ENCODE data around the gene TUBA4B. TPM values are rescaled to one million over a fixed set of nuclear protein-coding genes. Genes with fewer than 3 reads are reported as not detected.

Gene TUBA4B
- total and polyA plus RNA-seq, 5 donors from 2014 or later, result not detected

Other genes starting within 250 kb of the TUBA4B start
- not detected for gene CFAP65, start 211.7 kb upstream of the TUBA4B start, total RNA-seq
- not detected for gene CFAP65, start 211.7 kb upstream of the TUBA4B start, polyA plus RNA-seq
- not detected for gene IHH, start 192.3 kb upstream of the TUBA4B start, total RNA-seq
- not detected for gene IHH, start 192.3 kb upstream of the TUBA4B start, polyA plus RNA-seq
- gene NHEJ1, start 92.4 kb upstream of the TUBA4B start, total RNA-seq, result 12.9 TPM
- 10 to 100 TPM; 24.6 to 29.1 (median 26.8) TPM for gene NHEJ1, start 92.4 kb upstream of the TUBA4B start, polyA plus RNA-seq
- 1.3 TPM for gene SLC23A3, start 83.2 kb upstream of the TUBA4B start, total RNA-seq
- gene SLC23A3, start 83.2 kb upstream of the TUBA4B start, polyA plus RNA-seq, result not detected
- 68.2 TPM for gene CNPPD1, start 76.3 kb upstream of the TUBA4B start, total RNA-seq
- gene CNPPD1, start 76.3 kb upstream of the TUBA4B start, polyA plus RNA-seq, result 100 to 1,000 TPM; 100 to 143 (median 113) TPM
- 84.7 TPM for gene RETREG2, start 75.0 kb upstream of the TUBA4B start, total RNA-seq
- gene RETREG2, start 75.0 kb upstream of the TUBA4B start, polyA plus RNA-seq, result 10 to 100 TPM; 62.8 to 89.7 (median 72.1) TPM
- 70.8 TPM for gene ZFAND2B, start 46.5 kb upstream of the TUBA4B start, total RNA-seq
- 10 to 100 TPM; 54.4 to 72.1 (median 64.0) TPM for gene ZFAND2B, start 46.5 kb upstream of the TUBA4B start, polyA plus RNA-seq
- gene ABCB6, start 34.3 kb upstream of the TUBA4B start, total RNA-seq, result 6.0 TPM
- 1 to 10 TPM; 1.5 to 3.9 (median 1.7) TPM for gene ABCB6, start 34.3 kb upstream of the TUBA4B start, polyA plus RNA-seq
- gene ATG9A, start 23.6 kb upstream of the TUBA4B start, total RNA-seq, result 68.0 TPM
- gene ATG9A, start 23.6 kb upstream of the TUBA4B start, polyA plus RNA-seq, result 10 to 100 TPM; 18.7 to 21.0 (median 19.0) TPM
- 123 TPM for gene ANKZF1, start 23.4 kb upstream of the TUBA4B start, total RNA-seq
- 10 to 100 TPM; 23.5 to 37.5 (median 28.5) TPM for gene ANKZF1, start 23.4 kb upstream of the TUBA4B start, polyA plus RNA-seq
- gene GLB1L, start 7.8 kb upstream of the TUBA4B start, total RNA-seq, result 0.86 TPM
- gene GLB1L, start 7.8 kb upstream of the TUBA4B start, polyA plus RNA-seq, result 1 to 10 TPM in 1 of 4 donors, under 1 TPM in 2, not detected in 1; 0.78 to 1.1 (median 0.90) TPM
- 21.9 TPM for gene STK16, start 7.8 kb upstream of the TUBA4B start, total RNA-seq
- gene STK16, start 7.8 kb upstream of the TUBA4B start, polyA plus RNA-seq, result 10 to 100 TPM; 14.8 to 26.1 (median 19.1) TPM
- gene TUBA4A, start 675 bp downstream of the TUBA4B start, total RNA-seq, result 245 TPM
- gene TUBA4A, start 675 bp downstream of the TUBA4B start, polyA plus RNA-seq, result 100 to 1,000 TPM; 217 to 323 (median 270) TPM
- gene DNAJB2, start 26.1 kb downstream of the TUBA4B start, total RNA-seq, result 133 TPM
- gene DNAJB2, start 26.1 kb downstream of the TUBA4B start, polyA plus RNA-seq, result 1 to 10 TPM; 6.0 to 7.3 (median 6.2) TPM
- gene PTPRN, start 56.2 kb downstream of the TUBA4B start, total RNA-seq, result not detected
- under 1 TPM in 1 of 4 donors, not detected in 3; 0.28 TPM for gene PTPRN, start 56.2 kb downstream of the TUBA4B start, polyA plus RNA-seq
- gene RESP18, start 79.5 kb downstream of the TUBA4B start, total RNA-seq, result not detected
- gene RESP18, start 79.5 kb downstream of the TUBA4B start, polyA plus RNA-seq, result not detected
- gene DNPEP, start 134.7 kb downstream of the TUBA4B start, total RNA-seq, result 74.0 TPM
- 10 to 100 TPM; 51.2 to 76.1 (median 63.5) TPM for gene DNPEP, start 134.7 kb downstream of the TUBA4B start, polyA plus RNA-seq
- not detected for gene DES, start 165.1 kb downstream of the TUBA4B start, total RNA-seq
- not detected for gene DES, start 165.1 kb downstream of the TUBA4B start, polyA plus RNA-seq
- gene SPEG, start 181.6 kb downstream of the TUBA4B start, total RNA-seq, result 4.1 TPM
- under 1 TPM in 1 of 4 donors, not detected in 3; 0.20 TPM for gene SPEG, start 181.6 kb downstream of the TUBA4B start, polyA plus RNA-seq
- gene GMPPA, start 245.6 kb downstream of the TUBA4B start, total RNA-seq, result 25.9 TPM
- gene GMPPA, start 245.6 kb downstream of the TUBA4B start, polyA plus RNA-seq, result 10 to 100 TPM; 17.2 to 35.1 (median 25.1) TPM

Measured in CD4-positive, CD25-positive, alpha-beta regulatory T cell (primary cell).